Activated effector memory CD4-positive, alpha-beta T cell treated with anti-CD3 and anti-CD28 coated beads, Interleukin-2, amount 50 U/mL, for 16 hours (primary cell): ENCODE measurements around the gene PLCL1.

Experiments
- DNase-seq: peaks from one replicate; pipeline ENCODE4 v3.0.0-alpha.2; 2020

PLCL1 gene

GRCh38 chr2:197929886-197930227 is 125.5 kb downstream of the PLCL1 start:
- DNase-seq: no peak

GRCh38 chr2:197930570-197931278 is 126.3 kb downstream of the PLCL1 start:
- DNase-seq: no peak

- no peak for DNase-seq
Observed at GRCh38 chr2:197931661-197932312, 127.4 kb downstream of the PLCL1 start.

- no peak for DNase-seq
Observed at GRCh38 chr2:197932374-197932773, 128.0 kb downstream of the PLCL1 start.

- DNase-seq: no peak
Observed at GRCh38 chr2:197934261-197934933, 130.0 kb downstream of the PLCL1 start.

GRCh38 chr2:197934934-197935289 is 130.5 kb downstream of the PLCL1 start:
- DNase-seq: no peak

GRCh38 chr2:197937814-197938213 is 133.4 kb downstream of the PLCL1 start:
- no peak for DNase-seq

- no peak for DNase-seq
Observed at GRCh38 chr2:197938555-197938954, 134.2 kb downstream of the PLCL1 start.

GRCh38 chr2:197939787-197940186 is 135.4 kb downstream of the PLCL1 start:
- DNase-seq: no peak

GRCh38 chr2:197940382-197940781 is 136.0 kb downstream of the PLCL1 start:
- no peak for DNase-seq

GRCh38 chr2:197941715-197942114 is 137.3 kb downstream of the PLCL1 start:
- DNase-seq: no peak

GRCh38 chr2:197943731-197944130 is 139.3 kb downstream of the PLCL1 start:
- DNase-seq: no peak

GRCh38 chr2:197944416-197945096 is 140.2 kb downstream of the PLCL1 start:
- no peak for DNase-seq

GRCh38 chr2:197946562-197946961 is 142.2 kb downstream of the PLCL1 start:
- DNase-seq: no peak

GRCh38 chr2:197947219-197947757 is 142.9 kb downstream of the PLCL1 start:
- DNase-seq: no peak

- DNase-seq: no peak
Observed at GRCh38 chr2:197949224-197949623, 144.8 kb downstream of the PLCL1 start.

- no peak for DNase-seq
Observed at GRCh38 chr2:197950006-197950405, 145.6 kb downstream of the PLCL1 start.

- no peak for DNase-seq
Observed at GRCh38 chr2:197950724-197951123, 146.3 kb downstream of the PLCL1 start.

- no peak for DNase-seq
Observed at GRCh38 chr2:197952540-197953202, 148.3 kb downstream of the PLCL1 start.

GRCh38 chr2:197954328-197954727 is 149.9 kb downstream of the PLCL1 start:
- DNase-seq: no peak

- DNase-seq: no peak
Observed at GRCh38 chr2:197958592-197959150, 154.3 kb downstream of the PLCL1 start.

- DNase-seq: no peak
Observed at GRCh38 chr2:197959383-197959782, 155.0 kb downstream of the PLCL1 start.

GRCh38 chr2:197960786-197961185 is 156.4 kb downstream of the PLCL1 start:
- DNase-seq: no peak
